Panc1 (cell line): ENCODE data around the gene PDXDC1. TPM values are rescaled to one million over a fixed set of nuclear protein-coding genes. Genes with fewer than 3 reads are reported as not detected.
"Not testable (repeated sequence)": the region's sequence is repeated elsewhere in the genome, so short reads cannot be mapped to it uniquely, and the experiment has no call there.

Experiments
- ATAC-seq: fragments of 200-7000 bp; cut with Tn5 transposase; 2 replicates; pipeline ENCODE4 v1.9.1; 2020; ENCODE audit warnings: mild to moderate bottlenecking, moderate library complexity
- BruUV-seq: library from RNA; stranded (reverse); fragments of 400-500 nt; replicated peaks from 2 replicates; lab custom pipeline; 2021; lab: Mats Ljungman, UMichigan
- CTCF ChIA-PET: fragments of 300-600 bp; sonication (Branson Sonifier 250); formaldehyde crosslinking; loops from one replicate; lab custom pipeline; 2022; ENCODE audit warnings: antibody characterized with exemption; lab: Charles Lee
- POLR2A ChIA-PET: fragments of 300-600 bp; sonication (Branson Sonifier 250); formaldehyde crosslinking; loops from one replicate; lab custom pipeline; 2022; ENCODE audit warnings: antibody characterized with exemption; lab: Charles Lee
- DNase-seq: peaks from one replicate; pipeline ENCODE4 v3.0.0-alpha.2; 2010; ENCODE audit warnings: low read depth, low spot score
- H3K27ac ChIP-seq: 2 replicates; pipeline ENCODE4 v1.5.1; 2011; ENCODE audit warnings: mild to moderate bottlenecking, low read length, inconsistent platforms
- H3K27me3 ChIP-seq: fragments of 200-500 bp; sonication (Bioruptor generic); 2 replicates; pipeline ENCODE4 v1.6.0; 2014; ENCODE audit warnings: low read length, inconsistent platforms; ENCODE audit not compliant: control insufficient read depth, insufficient read depth
- H3K36me3 ChIP-seq: fragments of 200-500 bp; sonication (Bioruptor generic); 2 replicates; pipeline ENCODE4 v1.5.1; 2014; ENCODE audit warnings: inconsistent platforms, mild to moderate bottlenecking, low read length, moderate library complexity; ENCODE audit not compliant: control insufficient read depth, insufficient read depth
- H3K4me1 ChIP-seq: 2 replicates; pipeline ENCODE4 v1.5.1; 2011; ENCODE audit warnings: inconsistent platforms, mild to moderate bottlenecking, low read length, moderate library complexity; ENCODE audit not compliant: control insufficient read depth, insufficient read depth
- H3K4me3 ChIP-seq, 2 experiments: 2 replicates each; pipeline ENCODE4 v1.5.1; 2011 to 2012; ENCODE audit warnings: low read depth in 2 of 2, low read length in 2 of 2, mild to moderate bottlenecking in 2 of 2, inconsistent platforms in 1 of 2, moderate library complexity in 1 of 2
- H3K9me3 ChIP-seq: fragments of 200-500 bp; sonication (Bioruptor generic); 2 replicates; pipeline ENCODE4 v1.5.1; 2014; ENCODE audit warnings: low read depth, mild to moderate bottlenecking, inconsistent platforms, low read length, moderate library complexity; ENCODE audit not compliant: control insufficient read depth, insufficient read depth
- in situ Hi-C: cut with HindIII; loops from 2 replicates; pipeline ENCODE4 v1.10.0; 2016; ENCODE audit warnings: low sequenced_read_pairs, low pct_unique_long_range_greater_than_20kb
- intact Hi-C: fragments of 100-400 bp; cut with micrococcal nuclease; formaldehyde crosslinking; loops from one replicate; pipeline ENCODE4 v1.10.0; 2022; ENCODE audit not compliant: unreplicated experiment
- total RNA-seq: library from RNA; stranded (reverse); gene quantifications from one replicate; pipeline ENCODE4 v1.2.1, GENCODE V29; 2021; ENCODE audit not compliant: unreplicated experiment

PDXDC1 gene
- total RNA-seq, 1 experiment from 2014 or later, result 103 TPM

DNA sequence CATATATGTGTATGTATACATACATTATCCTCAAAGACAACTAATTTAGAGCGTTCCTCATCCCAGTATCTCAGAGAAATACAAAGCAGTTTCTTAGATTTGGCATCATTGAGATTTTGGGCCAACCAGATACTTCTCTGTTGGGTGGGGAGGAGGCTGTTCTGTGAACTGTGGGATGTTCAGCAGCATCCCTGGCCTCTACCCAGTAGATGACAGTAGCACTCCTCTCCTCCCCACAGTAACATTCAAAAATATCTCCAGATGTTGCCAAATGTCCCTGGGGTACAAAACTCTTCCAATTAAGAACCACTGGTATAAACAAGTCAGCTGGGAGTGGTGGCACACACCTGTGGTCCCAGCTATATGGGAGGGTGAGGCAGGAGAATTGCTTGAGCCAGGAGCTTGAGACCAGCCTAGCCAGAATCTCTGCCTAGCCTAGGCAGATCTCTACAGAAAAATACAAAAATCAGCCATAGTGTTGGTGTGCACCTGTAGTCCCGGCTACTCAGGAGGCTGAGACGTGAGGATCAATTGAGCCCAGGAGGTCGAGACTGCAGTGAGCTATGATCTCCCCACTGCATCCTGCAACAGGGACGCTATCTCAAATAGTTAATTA lies 125.7 kb downstream of the PDXDC1 start:
- H3K4me3 ChIP-seq, H3K9me3 ChIP-seq, DNase-seq, BruUV-seq, H3K36me3 ChIP-seq, in situ Hi-C loops, CTCF ChIA-PET, intact Hi-C loops, H3K27me3 ChIP-seq, POLR2A ChIA-PET, H3K4me1 ChIP-seq, H3K27ac ChIP-seq: not testable (repeated sequence)
- ATAC-seq, result peak; percentile 69; the same call in 1 of the 2 replicates

- POLR2A ChIA-PET, H3K9me3 ChIP-seq, H3K4me3 ChIP-seq, H3K36me3 ChIP-seq, H3K4me1 ChIP-seq, H3K27ac ChIP-seq, H3K27me3 ChIP-seq, ATAC-seq, in situ Hi-C loops, intact Hi-C loops, DNase-seq, BruUV-seq, CTCF ChIA-PET: not testable (repeated sequence)
Measured at GRCh38 chr16:15127641-15128425, 153.0 kb downstream of the PDXDC1 start.

GRCh38 chr16:15130256-15130932 lies 155.6 kb downstream of the PDXDC1 start:
- BruUV-seq, H3K9me3 ChIP-seq, intact Hi-C loops, POLR2A ChIA-PET, ATAC-seq, CTCF ChIA-PET, DNase-seq, H3K4me3 ChIP-seq, H3K27ac ChIP-seq, H3K4me1 ChIP-seq, H3K36me3 ChIP-seq, H3K27me3 ChIP-seq, in situ Hi-C loops: not testable (repeated sequence)

- H3K9me3 ChIP-seq, CTCF ChIA-PET, intact Hi-C loops, POLR2A ChIA-PET, ATAC-seq, H3K4me1 ChIP-seq, H3K4me3 ChIP-seq, H3K27me3 ChIP-seq, DNase-seq, H3K27ac ChIP-seq, in situ Hi-C loops, BruUV-seq, H3K36me3 ChIP-seq: not testable (repeated sequence)
Measured at GRCh38 chr16:15130943-15131700, 156.3 kb downstream of the PDXDC1 start.

GRCh38 chr16:15132719-15133428 lies 158.0 kb downstream of the PDXDC1 start:
- H3K36me3 ChIP-seq, H3K27ac ChIP-seq, in situ Hi-C loops, BruUV-seq, H3K9me3 ChIP-seq, POLR2A ChIA-PET, ATAC-seq, H3K4me1 ChIP-seq, H3K4me3 ChIP-seq, H3K27me3 ChIP-seq, CTCF ChIA-PET, DNase-seq, intact Hi-C loops: not testable (repeated sequence)

GRCh38 chr16:15133554-15133953 lies 158.7 kb downstream of the PDXDC1 start:
- DNase-seq, CTCF ChIA-PET, H3K27ac ChIP-seq, ATAC-seq, H3K4me3 ChIP-seq, intact Hi-C loops, in situ Hi-C loops, H3K9me3 ChIP-seq, POLR2A ChIA-PET, BruUV-seq, H3K36me3 ChIP-seq, H3K27me3 ChIP-seq, H3K4me1 ChIP-seq: not testable (repeated sequence)
